Testis (tissue), 3 donors: Measurements from ENCODE around the gene ZNF512. TPM values are rescaled to one million over a fixed set of nuclear protein-coding genes. Genes with fewer than 3 reads are reported as not detected.
"Not testable (repeated sequence)": the region's sequence is repeated elsewhere in the genome, so short reads cannot be mapped to it uniquely, and the experiment has no call there.

Experiments used
- DNase-seq: peaks from one replicate; pipeline ENCODE4 v3.0.0-alpha.2; 2019
- H3K27ac ChIP-seq, 2 donors: fragments of 200-600 bp; sonication (generic); one replicate each; pipeline ENCODE4 v1.5.1; 2019
- H3K27me3 ChIP-seq: fragments of 200-600 bp; sonication (generic); one replicate; pipeline ENCODE4 v1.5.1; 2019
- H3K36me3 ChIP-seq: fragments of 200-600 bp; sonication (generic); one replicate; pipeline ENCODE4 v1.5.1; 2017; ENCODE audit warnings: low read depth; ENCODE audit errors: missing control alignments
- H3K4me1 ChIP-seq: fragments of 200-600 bp; sonication (generic); one replicate; pipeline ENCODE4 v1.5.1; 2019
- H3K4me3 ChIP-seq, 2 donors: fragments of 200-600 bp; sonication (generic); one replicate each; pipeline ENCODE4 v1.5.1; 2017 to 2019
- H3K9me3 ChIP-seq: fragments of 200-600 bp; sonication (generic); one replicate; pipeline ENCODE4 v1.5.1; 2017
- CTCF ChIP-seq, 3 experiments: fragments of 450-650 bp in 2 of 3; fragments of 200-600 bp in 1 of 3; sonication (generic) in 1 of 3; IDR thresholded peaks; one replicate each; pipeline ENCODE4 v1.5.1; 2016 to 2019; ENCODE audit warnings: antibody characterized with exemption in 3 of 3, mild to moderate bottlenecking in 2 of 3, moderate library complexity in 1 of 3
- POLR2A ChIP-seq: fragments of 450-650 bp; IDR thresholded peaks from one replicate; pipeline ENCODE4 v1.6.1; 2017; ENCODE audit warnings: antibody characterized with exemption, mild to moderate bottlenecking, moderate library complexity
- WGBS, 2 donors: methylation state at CpG; one replicate each; pipeline ENCODE4 v1.1.5; 2018; 5-methylcytosine and 5-hydroxymethylcytosine counted together
- intact Hi-C: fragments of 100-400 bp; cut with DNase I; formaldehyde crosslinking; loops from one replicate; pipeline ENCODE4 v1.15.1; 2023; ENCODE audit warnings: low total_unique reads
- polyA plus RNA-seq: library from polyadenylated mRNA; stranded (reverse); fragments of 350-450 nt; fragmentation: Illumina TruSeq; extraction: RNeasy Lipid Tissue Mini Kit (QIAGEN cat#74804); gene quantifications from one replicate; pipeline ENCODE4 v1.2.3, GENCODE V29; 2014; ENCODE audit warnings: low read depth, low replicate concordance; ENCODE audit not compliant: insufficient read depth
- total RNA-seq, 2 donors: library from RNA; depleted of rRNA; stranded (reverse); fragments of >200 nt; gene quantifications; one replicate each; pipeline ENCODE4 v1.2.3, GENCODE V29; 2016

ZNF512 gene
- total and polyA plus RNA-seq, 3 donors from 2014 or later = 33.6 to 64.9 (median 60.6) TPM

GRCh38 chr2:27627963-27628766 lies 45.3 kb downstream of the ZNF512 start:
- no peak for DNase-seq
- Histone ChIP-seq H3K4me1 (peaks cover 5% of the 10 kb centered on the region), H3K9me3 (no peaks in the 10 kb centered on the region), H3K4me3 (peak overlapping the region; percentile 66 to 79), H3K27me3 (no peaks in the 10 kb centered on the region), H3K27ac (peak overlapping the region; percentile 68 to 84), H3K36me3 (no peaks in the 10 kb centered on the region)
- intact Hi-C loops = no loop called here
- 4% methylated on average over 11 to 21 of the region's 21 CpGs for WGBS, 2 donors
- TF ChIP-seq POLR2A (no peak), CTCF (IDR thresholded peaks at IDR 0.05) (no peak)

GRCh38 chr2:27628767-27629709 lies 46.2 kb downstream of the ZNF512 start, which contains the start of the genes CCDC121 and GPN1:
CCDC121 (minus strand) TSS chr2:27629012; CDS start chr2:27627799, 1,213 bp downstream.
GPN1 (plus strand) TSS chr2:27629050; CDS start chr2:27629059, 9 bp downstream.
- peaks cover 5% of the 10 kb centered on the region for H3K4me1 ChIP-seq
- 0 to 1% methylated on average over 38 to 44 of the region's 44 CpGs for WGBS, 2 donors
- no peak for TF ChIP-seq POLR2A
- TF ChIP-seq CTCF (IDR thresholded peaks at IDR 0.05) = no peak
- H3K27me3 ChIP-seq = no peaks in the 10 kb centered on the region
- intact Hi-C loops = no loop called here
- no peaks in the 10 kb centered on the region for H3K36me3 ChIP-seq
- H3K4me3 ChIP-seq = peak within 1 kb of the TSS; percentile 66 to 79
- H3K9me3 ChIP-seq = no peaks in the 10 kb centered on the region
- DNase-seq = peak; percentile 91
- peak within 1 kb of the TSS; percentile 68 to 84 for H3K27ac ChIP-seq

GRCh38 chr2:27630257-27630656 lies 47.4 kb downstream of the ZNF512 start:
- H3K36me3 ChIP-seq, intact Hi-C loops: not testable (repeated sequence)

GRCh38 chr2:27634291-27634690 lies 51.4 kb downstream of the ZNF512 start:
- no peaks in the 10 kb centered on the region for H3K4me1 ChIP-seq
- H3K4me3 ChIP-seq = no peak overlapping the region
- H3K27ac ChIP-seq = no peak overlapping the region
- no peaks in the 10 kb centered on the region for H3K36me3 ChIP-seq
- H3K9me3 ChIP-seq = no peaks in the 10 kb centered on the region
- H3K27me3 ChIP-seq = no peaks in the 10 kb centered on the region
- no peak for DNase-seq
- 96 to 97% methylated on average over 2 of the region's 2 CpGs for WGBS, 2 donors
- TF ChIP-seq CTCF (IDR thresholded peaks at IDR 0.05) = no peak
- TF ChIP-seq POLR2A = no peak
- intact Hi-C loops = no loop called here

More at GRCh38 chr2:27630257-27630656, 47.4 kb downstream of the ZNF512 start:
- not testable (repeated sequence) for H3K9me3 ChIP-seq, H3K4me1 ChIP-seq, DNase-seq, H3K4me3 ChIP-seq, H3K27me3 ChIP-seq, H3K27ac ChIP-seq
- WGBS, 2 donors = 95 to 100% methylated on average over 2 of the region's 2 CpGs

GRCh38 chr2:27636766-27637165 lies 53.9 kb downstream of the ZNF512 start:
- no peak for TF ChIP-seq POLR2A
- no peak for TF ChIP-seq CTCF (IDR thresholded peaks at IDR 0.05)
- WGBS, 2 donors = 96 to 98% methylated on average over 5 of the region's 5 CpGs
- intact Hi-C loops = no loop called here
- H3K4me3 ChIP-seq = no peak overlapping the region
- H3K27me3 ChIP-seq = no peaks in the 10 kb centered on the region
- no peaks in the 10 kb centered on the region for H3K9me3 ChIP-seq
- no peaks in the 10 kb centered on the region for H3K4me1 ChIP-seq
- no peak overlapping the region for H3K27ac ChIP-seq
- H3K36me3 ChIP-seq = no peaks in the 10 kb centered on the region
- DNase-seq = no peak
